ENCODE results near the gene SPAM1. TPM values are rescaled to one million over a fixed set of nuclear protein-coding genes. Genes with fewer than 3 reads are reported as not detected.
"Not testable (repeated sequence)": the region's sequence is repeated elsewhere in the genome, so short reads cannot be mapped to it uniquely, and the experiment has no call there.

SPAM1 gene
- polyA plus RNA-seq, 1 donor from 2014 or later: not detected

GRCh38 chr7:123979876-123980275, 54.8 kb downstream of the SPAM1 start:
- H3K9me3 Mint-ChIP-seq: peaks cover 2 to 10% (median 5%) of the 10 kb centered on the region in 3 donors
- H3K36me3 Mint-ChIP-seq: no peaks in the 10 kb centered on the region
- no peaks in the 10 kb centered on the region for H3K4me1 Mint-ChIP-seq
- H3K27ac Mint-ChIP-seq: peak overlapping the region in 1 of 3 donors; percentile 49
- no peak overlapping the region for H3K4me3 Mint-ChIP-seq
- H3K27me3 Mint-ChIP-seq: no peaks in the 10 kb centered on the region

- peaks cover 3 to 6% (median 4%) of the 10 kb centered on the region in 3 donors for H3K9me3 Mint-ChIP-seq
- no peaks in the 10 kb centered on the region for H3K27me3 Mint-ChIP-seq
- H3K4me1 Mint-ChIP-seq: no peaks in the 10 kb centered on the region
- no peak overlapping the region for H3K4me3 Mint-ChIP-seq
- no peak overlapping the region for H3K27ac Mint-ChIP-seq
- no peaks in the 10 kb centered on the region for H3K36me3 Mint-ChIP-seq
Measured at GRCh38 chr7:123987445-123987844, 62.4 kb downstream of the SPAM1 start.

GRCh38 chr7:123992913-123993518, 68.0 kb downstream of the SPAM1 start:
- Mint-ChIP-seq H3K4me1 (no peaks in the 10 kb centered on the region), H3K27ac (no peak overlapping the region), H3K9me3 (peaks cover 0 to 8% (median 8%) of the 10 kb centered on the region in 3 donors), H3K4me3 (no peak overlapping the region), H3K27me3 (no peaks in the 10 kb centered on the region), H3K36me3 (no peaks in the 10 kb centered on the region)

GRCh38 chr7:123993996-123994395, 69.0 kb downstream of the SPAM1 start:
- Mint-ChIP-seq H3K4me3 (no peak overlapping the region), H3K27ac (no peak overlapping the region), H3K9me3 (peaks cover 0 to 9% (median 8%) of the 10 kb centered on the region in 3 donors), H3K4me1 (no peaks in the 10 kb centered on the region), H3K27me3 (no peaks in the 10 kb centered on the region), H3K36me3 (no peaks in the 10 kb centered on the region)

GRCh38 chr7:123994449-123994848, 69.4 kb downstream of the SPAM1 start:
- peaks cover 0 to 11% (median 9%) of the 10 kb centered on the region in 3 donors for H3K9me3 Mint-ChIP-seq
- H3K27me3 Mint-ChIP-seq: no peaks in the 10 kb centered on the region
- H3K27ac Mint-ChIP-seq: no peak overlapping the region
- H3K4me3 Mint-ChIP-seq: no peak overlapping the region
- H3K36me3 Mint-ChIP-seq: no peaks in the 10 kb centered on the region
- H3K4me1 Mint-ChIP-seq: no peaks in the 10 kb centered on the region

- no peaks in the 10 kb centered on the region for H3K27me3 Mint-ChIP-seq
- H3K27ac Mint-ChIP-seq: no peak overlapping the region
- H3K4me1 Mint-ChIP-seq: no peaks in the 10 kb centered on the region
- peaks cover 4 to 6% (median 5%) of the 10 kb centered on the region in 3 donors for H3K9me3 Mint-ChIP-seq
- H3K36me3 Mint-ChIP-seq: no peaks in the 10 kb centered on the region
- H3K4me3 Mint-ChIP-seq: no peak overlapping the region
Measured at GRCh38 chr7:123995617-123996326, 70.7 kb downstream of the SPAM1 start.

GRCh38 chr7:123996327-123996625, 71.2 kb downstream of the SPAM1 start:
- Mint-ChIP-seq H3K4me3 (no peak overlapping the region), H3K4me1 (no peaks in the 10 kb centered on the region), H3K27ac (no peak overlapping the region), H3K36me3 (no peaks in the 10 kb centered on the region), H3K9me3 (peaks cover 5 to 8% (median 6%) of the 10 kb centered on the region in 3 donors), H3K27me3 (no peaks in the 10 kb centered on the region)

GRCh38 chr7:123998921-123999320, 73.9 kb downstream of the SPAM1 start:
- H3K36me3 Mint-ChIP-seq: no peaks in the 10 kb centered on the region
- no peaks in the 10 kb centered on the region for H3K27me3 Mint-ChIP-seq
- H3K4me1 Mint-ChIP-seq: no peaks in the 10 kb centered on the region
- no peak overlapping the region for H3K4me3 Mint-ChIP-seq
- no peak overlapping the region for H3K27ac Mint-ChIP-seq
- peaks cover 8 to 28% (median 9%) of the 10 kb centered on the region in 3 donors for H3K9me3 Mint-ChIP-seq

- Mint-ChIP-seq H3K27me3 (no peaks in the 10 kb centered on the region), H3K4me3 (no peak overlapping the region), H3K27ac (no peak overlapping the region), H3K36me3 (no peaks in the 10 kb centered on the region), H3K4me1 (no peaks in the 10 kb centered on the region), H3K9me3 (peaks cover 8 to 28% (median 9%) of the 10 kb centered on the region in 3 donors)
Measured at GRCh38 chr7:123999703-124000102, 74.7 kb downstream of the SPAM1 start.

GRCh38 chr7:124008296-124008695, 83.3 kb downstream of the SPAM1 start:
- not testable (repeated sequence) for H3K4me3 Mint-ChIP-seq, H3K36me3 Mint-ChIP-seq, H3K9me3 Mint-ChIP-seq, H3K4me1 Mint-ChIP-seq, H3K27me3 Mint-ChIP-seq
- peak overlapping the region in 1 of 3 donors; percentile 57 for H3K27ac Mint-ChIP-seq

- Mint-ChIP-seq H3K4me3 (no peak overlapping the region), H3K27me3 (no peaks in the 10 kb centered on the region), H3K4me1 (no peaks in the 10 kb centered on the region), H3K27ac (no peak overlapping the region), H3K9me3 (peaks cover 0 to 5% (median under 1%) of the 10 kb centered on the region in 3 donors), H3K36me3 (no peaks in the 10 kb centered on the region)
Measured at GRCh38 chr7:124009321-124009720, 84.3 kb downstream of the SPAM1 start.

Other genes starting within 250 kb of the SPAM1 start
- 2.8 TPM for gene WASL, start 176.2 kb upstream of the SPAM1 start, polyA plus RNA-seq
- gene HYAL4, start 80.1 kb upstream of the SPAM1 start, polyA plus RNA-seq: not detected
- not detected for gene TMEM229A, start 107.8 kb downstream of the SPAM1 start, polyA plus RNA-seq